Nucleus accumbens (tissue), 56 donors: ENCODE measurements around the gene TDRD3.
"Not testable (repeated sequence)": the region's sequence is repeated elsewhere in the genome, so short reads cannot be mapped to it uniquely, and the experiment has no call there.

ENCODE experiments used
- DNase-seq, 56 donors: peaks; one replicate each; lab custom pipeline; 2025; lab: John Stamatoyannopoulos, UW

The TDRD3 gene

DNA sequence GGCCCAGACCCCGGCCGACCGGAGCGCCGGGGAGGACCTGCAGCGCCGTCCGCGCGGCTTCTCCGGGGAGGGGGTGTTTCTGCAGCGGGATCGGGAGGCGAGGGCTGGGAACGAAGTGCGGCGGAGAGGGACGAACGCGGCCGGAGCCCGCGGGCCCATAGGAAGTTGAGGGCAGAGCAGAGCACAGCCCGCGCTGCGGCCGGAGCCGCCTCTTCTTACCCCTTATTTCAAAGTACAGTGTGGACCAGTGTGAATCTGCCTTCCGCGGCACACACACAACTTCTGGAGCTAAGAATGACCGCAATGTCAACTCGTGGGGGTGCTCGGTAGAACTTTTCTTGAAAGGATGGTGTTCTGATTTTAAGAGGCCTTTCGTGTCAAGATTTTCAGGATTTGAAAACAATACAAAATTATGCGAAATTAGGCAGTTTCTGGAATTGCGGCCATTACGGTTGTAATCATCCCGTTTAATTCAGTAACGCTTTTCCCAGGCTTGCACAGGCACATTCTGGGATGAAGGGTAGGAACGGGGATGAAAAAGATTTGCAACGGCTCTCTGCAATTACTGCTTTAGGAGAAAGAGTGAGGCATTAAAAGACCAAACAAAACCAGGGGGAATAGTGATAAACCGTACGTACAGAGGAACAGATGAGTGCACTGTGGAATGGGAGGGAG lies 821 bp downstream of the TDRD3 start:
- DNase-seq, result peak in 45 of 56 donors; percentile 10 to 74 (median 51)

DNA sequence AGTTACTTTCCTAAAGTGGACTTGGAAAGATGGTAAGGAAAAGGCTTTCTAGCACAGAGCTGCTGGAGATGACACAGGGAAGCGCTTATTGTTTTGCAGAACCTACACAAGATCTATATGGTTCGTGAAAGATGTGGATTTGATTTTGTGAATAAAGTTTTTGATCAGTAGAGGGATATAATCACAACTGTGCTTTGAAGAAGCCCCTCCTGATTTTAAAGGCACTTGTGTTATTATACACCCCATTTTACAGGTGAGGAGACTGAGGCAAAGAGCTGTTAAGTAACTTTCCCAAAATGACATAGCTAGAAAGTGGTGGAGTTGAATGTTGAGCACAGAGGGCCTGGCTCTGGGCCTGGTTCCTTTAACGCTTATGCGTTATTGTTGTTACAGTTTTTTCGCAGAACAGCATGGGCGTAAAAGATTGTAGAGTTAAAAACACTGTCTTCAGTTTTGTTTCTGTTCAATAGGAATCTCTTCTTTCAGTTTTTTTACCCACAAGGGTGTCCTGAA lies 1.4 kb downstream of the TDRD3 start:
- DNase-seq, result no peak

- DNase-seq, result no peak
Observed at GRCh38 chr13:60398907-60399589, 2.0 kb downstream of the TDRD3 start.

GRCh38 chr13:60402022-60402421 lies 5.0 kb downstream of the TDRD3 start:
- no peak for DNase-seq

- no peak for DNase-seq
Observed at GRCh38 chr13:60407095-60407494, 10.1 kb downstream of the TDRD3 start.

DNA sequence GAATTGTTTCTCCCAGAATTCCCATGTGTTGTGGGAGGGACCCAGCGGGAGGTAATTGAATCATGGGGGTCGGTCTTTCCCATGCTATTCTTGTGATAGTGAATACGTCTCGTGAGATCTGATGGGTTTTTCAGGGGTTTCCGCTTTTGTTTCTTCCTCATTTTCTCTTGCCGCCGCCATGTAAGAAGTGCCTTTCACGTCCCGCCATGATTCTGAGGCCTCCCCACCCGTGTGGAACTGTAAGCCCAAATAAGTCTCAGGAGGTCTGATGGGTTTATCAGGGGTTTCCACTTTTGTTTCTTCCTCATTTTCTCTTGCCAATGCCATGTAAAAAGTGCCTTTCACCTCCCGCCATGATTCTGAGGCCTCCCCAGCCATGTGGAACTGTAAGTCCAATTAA lies 10.8 kb downstream of the TDRD3 start:
- DNase-seq, result not testable (repeated sequence)

GRCh38 chr13:60409574-60410292 lies 12.7 kb downstream of the TDRD3 start:
- DNase-seq, result not testable (repeated sequence)

DNA sequence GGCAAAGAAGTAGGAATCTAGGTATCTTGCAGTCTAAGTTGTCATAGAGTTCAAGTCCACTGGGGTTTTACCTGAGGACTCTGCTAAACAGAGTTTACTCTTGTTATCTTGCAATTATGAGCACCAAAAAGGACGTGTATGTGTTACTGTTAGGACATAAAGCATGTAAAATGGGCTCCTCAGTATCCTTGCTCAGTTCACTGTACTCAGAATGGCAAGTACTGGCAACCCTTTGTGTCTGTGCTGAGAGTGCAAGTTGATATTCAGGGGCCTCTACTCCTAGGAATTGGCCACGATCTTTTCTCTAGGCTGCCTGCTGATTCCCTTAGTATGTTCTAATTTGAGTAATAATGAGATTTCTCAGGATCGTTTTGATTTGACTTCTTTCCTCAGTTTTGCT lies 13.3 kb downstream of the TDRD3 start:
- DNase-seq, result no peak

GRCh38 chr13:60411464-60411863 lies 14.4 kb downstream of the TDRD3 start:
- no peak for DNase-seq

- DNase-seq, result no peak
Observed at GRCh38 chr13:60411983-60412382, 15.0 kb downstream of the TDRD3 start.

DNA sequence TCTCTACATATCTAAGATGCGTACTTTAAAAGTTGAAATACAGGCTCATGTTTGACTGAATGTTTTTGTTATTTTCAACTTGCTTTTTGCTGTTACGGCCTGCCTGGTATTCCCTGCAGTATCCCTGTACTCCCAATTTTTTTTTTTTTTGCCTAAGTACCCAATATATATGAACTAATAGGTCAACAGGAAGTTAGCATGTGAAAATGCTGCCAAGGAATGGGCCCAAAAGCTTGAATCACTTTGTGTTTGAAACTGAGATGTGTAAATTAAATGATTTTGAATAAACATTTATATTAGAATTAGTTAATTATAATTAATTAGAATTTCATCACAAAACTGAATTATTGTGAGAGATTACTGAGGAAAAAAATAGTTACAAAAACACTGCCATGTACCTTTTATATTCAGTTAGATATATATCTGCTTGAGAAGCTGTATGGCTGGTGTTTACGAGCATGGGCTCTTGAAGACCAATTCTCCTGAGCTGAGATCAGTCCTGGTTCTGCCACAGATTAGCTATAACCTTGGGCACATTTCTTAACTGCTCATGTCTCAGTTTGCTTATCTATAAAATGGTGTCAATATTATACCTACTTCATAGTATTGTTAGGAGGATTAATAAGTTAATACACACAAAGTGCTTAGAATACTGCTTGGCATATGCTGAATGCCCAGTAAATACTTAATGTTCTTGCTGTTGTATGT lies 16.0 kb downstream of the TDRD3 start:
- DNase-seq, result no peak

- no peak for DNase-seq
Observed at GRCh38 chr13:60414177-60414576, 17.2 kb downstream of the TDRD3 start.

- no peak for DNase-seq
Observed at GRCh38 chr13:60417734-60418133, 20.7 kb downstream of the TDRD3 start.

DNA sequence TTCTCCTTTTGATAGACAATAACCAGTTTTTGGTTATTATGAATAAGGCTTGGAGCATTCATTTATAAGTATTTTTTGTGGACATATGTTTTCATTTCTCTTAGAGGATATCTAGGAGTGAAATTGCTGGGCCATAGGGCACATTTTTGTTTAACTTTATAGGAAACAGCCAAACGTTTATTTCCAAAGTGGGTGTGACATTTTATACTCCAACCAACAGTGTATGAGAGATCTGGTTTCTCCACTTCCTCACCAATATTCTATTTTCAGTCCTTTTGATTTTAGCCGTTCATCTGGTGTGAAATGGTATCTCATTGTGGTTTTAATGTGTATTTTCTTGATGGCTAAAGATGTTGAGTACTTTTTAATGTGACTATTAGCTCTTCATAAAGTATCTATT lies 21.9 kb downstream of the TDRD3 start:
- DNase-seq, result no peak

DNA sequence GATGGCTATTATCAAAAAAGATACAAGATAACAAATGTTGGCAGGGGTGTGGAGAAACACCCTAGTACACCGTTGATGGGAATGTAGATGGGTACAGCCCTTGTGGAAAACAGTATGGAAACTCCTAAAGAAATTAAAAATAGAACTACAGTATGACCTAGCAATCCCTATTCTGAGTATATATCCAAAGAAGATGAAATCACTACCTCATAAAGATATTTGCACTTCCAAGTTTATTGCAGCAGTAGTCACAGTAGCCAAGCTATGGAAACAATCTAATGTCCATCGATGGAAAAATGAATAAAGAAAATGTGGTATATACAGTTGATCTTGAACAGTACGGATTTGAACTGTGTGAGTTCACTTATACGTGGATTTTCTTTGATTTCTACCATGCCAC lies 28.3 kb downstream of the TDRD3 start:
- no peak for DNase-seq

GRCh38 chr13:60426075-60426474 lies 29.1 kb downstream of the TDRD3 start:
- DNase-seq, result no peak

DNA sequence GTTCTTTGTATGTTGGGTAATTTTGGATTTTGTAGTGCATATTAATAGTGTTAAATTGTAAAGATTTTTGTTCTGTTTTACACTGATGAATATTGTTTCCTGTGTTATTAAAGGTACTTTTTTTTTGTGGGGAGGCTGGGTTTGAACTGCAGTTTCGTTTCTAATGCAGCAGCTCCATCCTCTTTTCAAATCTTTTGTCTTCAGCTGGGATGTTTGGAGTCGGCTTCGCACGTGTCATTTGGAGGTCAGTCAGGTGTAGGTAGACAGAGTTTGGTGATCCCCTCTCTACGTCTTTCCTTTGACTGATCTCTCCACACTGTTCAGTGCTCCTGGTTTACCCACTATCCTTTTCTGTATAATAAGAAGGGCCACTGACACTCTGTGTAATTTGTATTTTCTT lies 30.3 kb downstream of the TDRD3 start:
- no peak for DNase-seq

DNA sequence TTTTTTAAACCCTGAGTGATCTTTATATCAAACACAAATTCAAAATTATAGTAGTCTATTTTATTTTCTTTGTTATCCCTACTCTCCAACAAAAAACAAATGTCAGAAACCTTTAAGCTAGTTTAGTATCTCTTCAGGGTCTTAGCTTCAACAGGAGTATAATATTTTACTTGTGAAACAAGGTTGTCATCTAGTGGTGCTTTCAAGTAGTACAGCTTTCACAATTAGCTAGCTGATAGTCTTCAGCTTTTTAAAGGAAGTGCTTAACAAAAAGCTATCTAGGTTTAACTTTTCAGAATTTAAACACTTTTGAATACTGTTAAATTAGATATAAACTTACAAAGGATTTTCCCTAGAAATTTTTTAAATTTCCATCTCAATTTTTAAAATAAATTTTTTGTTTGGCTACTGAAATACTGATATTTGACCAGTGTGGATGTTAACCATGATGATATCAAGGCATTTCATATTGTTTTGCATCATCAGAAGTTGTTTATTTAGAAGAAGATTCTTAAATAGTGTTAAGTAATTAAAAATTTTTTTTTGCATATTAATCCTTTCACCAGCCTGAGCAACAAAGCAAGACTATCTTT lies 34.2 kb downstream of the TDRD3 start:
- no peak for DNase-seq

DNA sequence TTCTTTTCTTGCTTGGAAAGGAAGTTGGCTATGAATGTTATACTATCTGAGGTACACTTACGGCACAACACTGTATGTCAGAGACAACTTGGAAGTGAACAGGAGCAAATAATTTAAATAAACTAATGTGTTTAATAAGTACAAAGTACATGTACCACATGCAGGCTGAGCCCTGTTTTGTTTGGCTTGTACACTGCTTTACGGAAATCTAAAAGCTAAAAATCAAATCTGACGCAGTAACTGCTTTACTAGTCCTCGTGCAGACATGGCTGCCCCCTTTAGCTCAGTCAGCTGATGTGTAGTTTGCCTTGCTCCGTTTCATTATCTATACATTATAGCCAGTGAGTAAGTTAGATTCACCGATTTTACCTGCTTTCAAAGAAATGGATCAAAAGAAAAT lies 36.5 kb downstream of the TDRD3 start:
- no peak for DNase-seq

DNA sequence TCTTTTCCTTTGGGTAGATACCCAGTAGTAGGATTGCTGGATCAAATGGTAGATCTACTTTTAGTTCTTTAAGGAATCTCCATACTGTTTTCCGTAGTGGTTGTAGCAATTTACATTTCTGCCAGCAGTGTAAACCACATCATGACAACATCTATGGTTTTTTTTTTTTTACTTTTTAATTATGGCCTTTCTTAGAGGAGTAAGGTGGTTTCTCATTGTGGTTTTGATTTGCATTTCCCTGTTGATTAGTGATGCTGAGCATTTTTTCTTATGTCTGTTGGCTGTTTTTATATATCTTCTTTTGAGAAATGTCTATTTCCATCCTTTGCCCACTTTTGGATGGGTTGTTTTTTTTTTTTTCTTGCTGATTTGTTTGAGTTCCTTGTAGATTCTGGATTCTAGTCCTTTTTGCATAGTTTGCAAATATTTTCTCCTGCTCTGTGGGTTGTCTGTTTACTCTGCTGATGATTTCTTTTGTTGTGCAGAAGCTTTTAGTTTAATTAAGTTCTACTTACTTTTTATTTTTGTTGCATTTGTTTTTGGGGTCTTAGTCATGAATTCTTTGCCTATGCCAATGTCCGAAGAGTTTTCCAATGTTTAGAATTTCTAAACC lies 38.8 kb downstream of the TDRD3 start:
- no peak for DNase-seq
